Measurements from ENCODE around the gene ACTN4.

Gene ACTN4

DNA sequence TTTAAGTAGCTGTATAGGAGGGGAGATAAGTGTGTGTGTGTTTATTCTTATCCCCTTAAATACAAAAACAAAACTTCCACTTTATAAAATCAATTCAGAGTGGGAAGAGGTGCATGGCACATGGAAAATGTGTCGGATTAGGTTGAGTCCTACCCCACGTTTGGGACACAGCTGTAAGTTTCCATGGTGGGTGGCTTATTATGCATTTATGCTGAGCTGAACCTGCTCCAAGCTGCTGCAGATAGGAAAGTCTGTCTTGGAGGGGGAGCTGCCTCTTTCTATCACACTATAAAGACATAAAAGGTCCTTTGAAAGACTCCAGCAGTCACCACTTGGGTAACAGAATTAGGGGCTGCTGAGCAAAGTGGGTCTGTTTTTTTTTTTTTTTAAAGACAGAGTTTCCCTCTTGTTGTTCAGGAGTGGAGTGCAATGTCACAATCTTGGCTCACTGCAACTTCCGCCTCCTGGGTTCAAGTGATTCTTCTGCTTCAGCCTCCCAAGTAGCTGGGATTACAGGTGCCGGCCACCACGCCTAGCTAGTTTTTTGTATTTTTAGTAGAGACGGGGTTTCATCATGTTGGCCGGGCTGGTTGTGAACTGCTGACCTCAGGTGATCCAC, 15.2 kb downstream of the ACTN4 start:
- TF ChIP-seq, protein P1, sequence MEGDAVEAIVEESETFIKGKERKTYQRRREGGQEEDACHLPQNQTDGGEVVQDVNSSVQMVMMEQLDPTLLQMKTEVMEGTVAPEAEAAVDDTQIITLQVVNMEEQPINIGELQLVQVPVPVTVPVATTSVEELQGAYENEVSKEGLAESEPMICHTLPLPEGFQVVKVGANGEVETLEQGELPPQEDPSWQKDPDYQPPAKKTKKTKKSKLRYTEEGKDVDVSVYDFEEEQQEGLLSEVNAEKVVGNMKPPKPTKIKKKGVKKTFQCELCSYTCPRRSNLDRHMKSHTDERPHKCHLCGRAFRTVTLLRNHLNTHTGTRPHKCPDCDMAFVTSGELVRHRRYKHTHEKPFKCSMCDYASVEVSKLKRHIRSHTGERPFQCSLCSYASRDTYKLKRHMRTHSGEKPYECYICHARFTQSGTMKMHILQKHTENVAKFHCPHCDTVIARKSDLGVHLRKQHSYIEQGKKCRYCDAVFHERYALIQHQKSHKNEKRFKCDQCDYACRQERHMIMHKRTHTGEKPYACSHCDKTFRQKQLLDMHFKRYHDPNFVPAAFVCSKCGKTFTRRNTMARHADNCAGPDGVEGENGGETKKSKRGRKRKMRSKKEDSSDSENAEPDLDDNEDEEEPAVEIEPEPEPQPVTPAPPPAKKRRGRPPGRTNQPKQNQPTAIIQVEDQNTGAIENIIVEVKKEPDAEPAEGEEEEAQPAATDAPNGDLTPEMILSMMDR (conservative IDR thresholded peaks at IDR 0.05; ENCODE audit: low read depth, low read length): no peak
- no peak for DNase-seq (ENCODE audit: low read depth)
- H3K4me3 ChIP-seq (ENCODE audit: low read depth, low read length): no peak overlapping the region

DNA sequence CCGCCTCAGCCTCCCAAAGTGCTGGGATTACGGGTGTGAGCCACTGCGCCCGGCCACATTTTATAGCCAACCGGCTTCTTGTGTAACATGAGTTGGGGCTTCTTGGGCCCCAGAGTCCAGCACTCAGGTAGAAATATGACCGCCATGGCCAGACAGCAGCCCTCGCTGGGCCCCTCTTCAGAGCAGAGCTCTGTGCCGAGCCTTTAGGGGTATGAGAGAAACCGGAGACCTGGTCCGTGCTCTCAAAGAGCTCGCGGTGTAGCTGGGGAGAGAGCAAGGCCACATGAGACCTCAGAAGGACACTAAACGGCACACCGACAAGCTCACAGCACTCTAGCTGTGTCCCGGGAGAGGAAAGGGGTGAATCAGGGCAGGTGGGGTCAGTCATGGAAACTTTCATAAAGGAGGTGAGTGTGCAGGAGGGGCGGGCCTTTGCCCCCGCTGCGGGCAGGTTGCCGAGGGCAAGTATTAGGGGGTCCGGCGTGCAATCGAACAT, 15.8 kb downstream of the ACTN4 start:
- DNase-seq (ENCODE audit: low read depth): no peak
- H3K4me3 ChIP-seq (ENCODE audit: low read depth, low read length): no peak overlapping the region
- TF ChIP-seq, protein P1 (conservative IDR thresholded peaks at IDR 0.05; ENCODE audit: low read depth, low read length): no peak

DNA sequence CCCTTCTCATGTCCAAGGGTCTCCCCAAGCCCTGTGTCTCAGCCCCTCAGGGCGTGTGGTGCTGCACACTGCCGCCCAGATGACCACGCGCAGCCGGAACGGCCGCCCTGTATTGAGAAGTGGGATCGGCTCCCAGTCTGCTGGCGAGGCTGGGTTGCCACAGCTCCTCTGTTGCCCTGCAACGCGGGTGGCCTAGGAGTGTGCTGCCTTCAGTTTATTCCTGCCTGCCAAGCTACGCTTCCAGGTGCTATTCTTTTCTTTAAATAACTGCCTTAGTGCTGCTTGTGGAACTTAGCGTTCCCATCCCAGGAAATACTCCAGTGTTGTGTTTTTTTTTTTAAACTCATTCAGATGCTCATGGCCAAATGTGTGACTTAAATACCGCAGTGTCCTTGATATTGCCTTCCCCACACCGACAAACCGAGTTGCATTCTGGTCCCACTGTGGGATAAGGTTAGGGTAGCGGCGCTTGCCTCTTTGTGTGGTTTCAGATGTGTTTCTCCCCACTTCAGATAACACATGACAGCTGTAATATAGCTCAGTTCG, 16.6 kb downstream of the ACTN4 start:
- H3K4me3 ChIP-seq (ENCODE audit: low read depth, low read length): no peak overlapping the region
- TF ChIP-seq, protein P1 (conservative IDR thresholded peaks at IDR 0.05; ENCODE audit: low read depth, low read length): no peak
- no peak for DNase-seq (ENCODE audit: low read depth)

DNA sequence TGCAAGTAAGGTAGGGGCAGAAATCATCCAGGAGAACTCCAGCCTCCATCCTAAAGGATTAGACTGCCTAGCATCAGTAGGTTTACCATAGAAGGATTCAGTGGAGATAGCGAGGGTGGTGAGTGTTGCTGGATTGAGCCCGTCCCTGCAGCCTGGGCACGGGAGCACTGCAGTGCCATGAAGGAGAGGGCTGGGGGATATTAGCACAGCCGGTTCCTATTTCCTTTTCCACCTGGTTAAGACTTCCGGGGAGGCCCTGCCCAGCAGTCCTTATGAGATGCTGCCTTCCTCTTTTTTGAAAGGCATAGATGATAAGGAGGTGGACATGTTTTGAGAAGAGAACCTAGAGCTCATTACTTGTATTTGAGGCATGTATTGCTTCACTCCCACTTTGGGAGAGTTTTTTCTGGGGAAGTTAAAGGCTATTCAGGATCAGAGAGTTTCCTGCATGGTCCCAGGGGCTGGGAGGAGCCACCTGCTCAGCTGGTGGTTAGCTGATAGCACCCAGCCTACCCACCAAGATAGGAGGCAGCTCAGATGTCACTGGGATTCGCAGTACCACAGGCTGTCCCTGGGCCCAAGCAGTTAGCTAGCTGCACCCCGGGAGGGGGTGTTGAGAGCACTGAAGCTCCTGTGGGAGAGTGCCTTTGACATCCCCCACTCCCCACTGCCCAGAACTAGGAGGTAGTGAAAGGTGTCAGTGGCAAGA, 17.2 kb downstream of the ACTN4 start:
- no peak for DNase-seq (ENCODE audit: low read depth)
- TF ChIP-seq, protein P1 (conservative IDR thresholded peaks at IDR 0.05; ENCODE audit: low read depth, low read length): no peak
- no peak overlapping the region for H3K4me3 ChIP-seq (ENCODE audit: low read depth, low read length)

DNA sequence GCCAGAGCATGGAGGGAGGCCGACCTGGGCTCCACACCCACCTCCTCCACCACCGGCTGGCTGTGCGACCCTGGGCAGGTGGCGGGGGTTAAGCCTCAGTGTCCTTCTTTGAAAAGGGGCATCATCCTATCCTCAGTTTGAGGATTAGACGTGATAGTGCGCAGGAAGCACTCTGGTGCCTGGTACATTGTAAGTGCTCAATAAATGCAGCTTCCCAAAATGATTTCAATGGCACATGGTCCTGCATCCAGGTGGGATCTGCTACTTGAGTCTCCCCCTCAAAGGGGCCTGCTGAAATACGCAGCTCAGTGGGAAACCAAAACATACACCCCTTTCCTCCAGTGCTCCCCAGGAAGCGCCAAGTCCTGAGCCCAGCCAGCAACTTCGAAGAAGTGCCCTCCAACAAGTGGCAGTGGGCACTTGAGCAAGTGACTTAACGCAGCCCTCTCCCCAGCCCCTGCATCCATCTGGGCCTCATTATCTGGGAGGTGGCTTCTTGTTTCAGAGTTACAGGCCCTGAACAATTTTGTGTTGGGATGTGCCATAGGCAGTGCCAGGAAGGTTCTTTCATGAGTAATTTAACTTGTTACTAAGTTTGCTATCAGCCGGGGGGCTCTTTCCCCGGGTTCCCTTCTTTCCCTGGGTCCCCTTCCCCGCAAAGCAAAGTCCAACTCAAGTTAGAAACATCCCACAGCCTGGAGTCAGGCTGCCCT, 17.9 kb downstream of the ACTN4 start:
- DNase-seq (ENCODE audit: low read depth): no peak
- TF ChIP-seq, protein P1 (conservative IDR thresholded peaks at IDR 0.05; ENCODE audit: low read depth, low read length): no peak
- no peak overlapping the region for H3K4me3 ChIP-seq (ENCODE audit: low read depth, low read length)

DNA sequence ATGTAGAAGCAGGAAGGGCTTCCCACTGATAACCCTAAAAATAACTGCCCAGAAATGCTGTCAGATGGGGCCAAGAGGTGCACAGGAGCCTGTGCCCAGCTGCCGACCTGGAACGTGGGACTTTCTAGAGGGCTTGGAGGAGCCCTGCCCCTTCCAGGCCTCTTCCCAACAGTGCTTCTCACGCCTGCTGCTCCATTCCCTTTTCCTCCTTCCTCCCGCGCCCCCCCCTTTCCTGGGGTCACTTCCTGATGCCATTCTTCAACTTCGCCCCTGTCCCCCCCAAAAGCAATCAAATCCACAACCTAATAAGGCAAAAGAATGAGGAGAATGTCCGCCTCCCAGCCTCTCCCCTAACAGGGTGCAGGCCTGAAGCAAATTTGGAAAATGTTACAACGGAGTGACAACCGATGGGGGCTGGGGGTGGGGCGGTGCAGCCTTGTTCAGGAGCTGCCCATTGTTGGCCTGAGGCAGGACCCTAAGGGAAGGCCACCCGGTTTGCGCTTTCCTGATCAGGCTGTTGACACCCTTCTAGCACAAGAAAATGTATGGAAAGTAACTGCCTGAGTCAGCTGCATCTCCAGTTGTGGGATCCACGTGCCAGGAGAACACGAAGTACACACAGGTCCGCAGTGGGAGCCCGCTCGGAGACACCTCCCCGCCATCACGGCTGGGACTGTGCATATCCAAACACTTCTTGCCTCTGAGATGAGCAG, 18.7 kb downstream of the ACTN4 start:
- H3K4me3 ChIP-seq (ENCODE audit: low read depth, low read length): no peak overlapping the region
- TF ChIP-seq, protein P1 (conservative IDR thresholded peaks at IDR 0.05; ENCODE audit: low read depth, low read length): no peak
- DNase-seq (ENCODE audit: low read depth): no peak

All from choroid plexus epithelial cell (primary cell).